Liver (tissue), 9 donors: Measurements from ENCODE around the gene EIF1AD. TPM values are rescaled to one million over a fixed set of nuclear protein-coding genes. Genes with fewer than 3 reads are reported as not detected.
"Not testable (repeated sequence)": the region's sequence is repeated elsewhere in the genome, so short reads cannot be mapped to it uniquely, and the experiment has no call there.

Source experiments
- DNase-seq: peaks from one replicate; pipeline ENCODE4 v3.0.0-alpha.2; 2017; ENCODE audit warnings: low spot score
- H3K27ac ChIP-seq, 2 donors: one replicate each; pipeline ENCODE4 v1.7.0; 2013; ENCODE audit warnings: inconsistent platforms in 2 of 2, low read length in 2 of 2, control low read depth in 1 of 2, low read depth in 1 of 2, mild to moderate bottlenecking in 1 of 2
- H3K27me3 ChIP-seq, 4 donors: one replicate each; pipeline versions ENCODE4 v1.6.1 to v1.7.0; 2013; ENCODE audit warnings: low read length in 3 of 4, inconsistent platforms in 1 of 4, mild to moderate bottlenecking in 1 of 4, moderate library complexity in 1 of 4; ENCODE audit not compliant: control insufficient read depth in 4 of 4, insufficient read depth in 4 of 4
- H3K36me3 ChIP-seq, 4 donors: one replicate each; pipeline versions ENCODE4 v1.6.1 to v1.7.0; 2013; ENCODE audit warnings: low read length in 3 of 4, mild to moderate bottlenecking in 3 of 4, low read depth in 1 of 4, moderate library complexity in 1 of 4; ENCODE audit not compliant: control insufficient read depth in 4 of 4, insufficient read depth in 3 of 4
- H3K4me1 ChIP-seq, 4 donors: one replicate each; pipeline versions ENCODE4 v1.6.1 to v1.7.0; 2013; ENCODE audit warnings: low read length in 3 of 4, mild to moderate bottlenecking in 3 of 4, moderate library complexity in 1 of 4; ENCODE audit not compliant: control insufficient read depth in 4 of 4, insufficient read depth in 4 of 4
- H3K4me3 ChIP-seq, 3 donors: one replicate each; pipeline versions ENCODE4 v1.6.1 to v1.7.0; 2013; ENCODE audit warnings: low read length in 3 of 3, control low read depth in 1 of 3, low read depth in 1 of 3, mild to moderate bottlenecking in 1 of 3
- H3K9ac ChIP-seq, 2 donors: one replicate each; pipeline ENCODE4 v1.7.0; 2013; ENCODE audit warnings: low read length in 2 of 2, mild to moderate bottlenecking in 2 of 2, moderate library complexity in 2 of 2, control low read depth in 1 of 2, low read depth in 1 of 2
- H3K9me3 ChIP-seq, 4 donors: one replicate each; pipeline versions ENCODE4 v1.6.1 to v1.7.0; 2013; ENCODE audit warnings: low read length in 3 of 4; ENCODE audit not compliant: control insufficient read depth in 4 of 4
- ATF3 ChIP-seq: IDR thresholded peaks from 2 replicates; pipeline ENCODE4 v1.6.1; 2016; ENCODE audit warnings: antibody characterized with exemption
- CTCF ChIP-seq: fragments of 150-350 bp; IDR thresholded peaks from 2 replicates; pipeline ENCODE4 v1.5.1; 2017; ENCODE audit warnings: improper control_type of control experiment, low read depth, low read length; ENCODE audit not compliant: missing input control
- EGR1 ChIP-seq, 2 donors: IDR thresholded peaks; 2 replicates each; pipeline ENCODE4 v1.6.1; 2016 to 2018; ENCODE audit warnings: antibody characterized with exemption in 2 of 2, low read depth in 2 of 2
- FOXA2 ChIP-seq: IDR thresholded peaks from 2 replicates; pipeline ENCODE4 v1.6.1; 2016; ENCODE audit warnings: antibody characterized with exemption
- GABPA ChIP-seq, 2 donors: IDR thresholded peaks in 1 of 2; conservative IDR thresholded peaks in 1 of 2; 2 replicates each; pipeline ENCODE4 v1.6.1; 2016; ENCODE audit warnings: antibody characterized with exemption in 2 of 2, mild to moderate bottlenecking in 1 of 2, moderate library complexity in 1 of 2
- HNF4G ChIP-seq: IDR thresholded peaks from 2 replicates; pipeline ENCODE4 v1.6.1; 2016; ENCODE audit warnings: antibody characterized with exemption
- MAX ChIP-seq: IDR thresholded peaks from 2 replicates; pipeline ENCODE4 v1.6.1; 2016; ENCODE audit warnings: antibody characterized with exemption
- NR2F2 ChIP-seq: IDR thresholded peaks from 2 replicates; pipeline ENCODE4 v1.6.1; 2016; ENCODE audit warnings: antibody characterized with exemption
- RAD21 ChIP-seq, 2 donors: IDR thresholded peaks; 2 replicates each; pipeline ENCODE4 v1.6.1; 2016; ENCODE audit warnings: antibody characterized with exemption in 2 of 2, mild to moderate bottlenecking in 2 of 2
- RXRA ChIP-seq, 2 donors: IDR thresholded peaks; 2 replicates each; pipeline ENCODE4 v1.6.1; 2017 to 2018; ENCODE audit warnings: antibody characterized with exemption in 2 of 2, mild to moderate bottlenecking in 1 of 2
- SP1 ChIP-seq: IDR thresholded peaks from 2 replicates; pipeline ENCODE4 v1.6.1; 2018; ENCODE audit warnings: antibody characterized with exemption, mild to moderate bottlenecking
- ZBTB33 ChIP-seq: IDR thresholded peaks from 2 replicates; pipeline ENCODE4 v1.6.1; 2016; ENCODE audit warnings: antibody characterized with exemption
- WGBS: extraction: QIAGEN DNeasy Blood & Tissue Kit; methylation state at CpG from one replicate; pipeline ENCODE4 v1.1.7; 2013; 5-methylcytosine and 5-hydroxymethylcytosine counted together
- polyA plus RNA-seq, 2 donors: library from polyadenylated mRNA; stranded (reverse) in 1 of 2; unstranded in 1 of 2; fragments of 200-250 nt in 1 of 2; fragments of >200 nt in 1 of 2; fragmentation: Nextera tagmentation in 1 of 2; extraction: Ambion mirVana in 1 of 2; gene quantifications; one replicate each; pipeline versions ENCODE4 v1.2.1 to v1.2.3, GENCODE V29; 2013 to 2015
- total RNA-seq, 2 donors: library from RNA; depleted of rRNA; stranded (reverse); fragments of >200 nt; gene quantifications; one replicate each; pipeline ENCODE4 v1.2.3, GENCODE V29; 2014
- donor health status: healthy.
- donor health status: healthy.
- donor health status: healthy.
- donor health status: healthy.
- donor health status: healthy.

Gene EIF1AD
- total and polyA plus RNA-seq, 4 donors, result 6.3 to 18.2 (median 14.2) TPM

- no peak for TF ChIP-seq FOXA2
- Histone ChIP-seq H3K27me3 (no peaks in the 10 kb centered on the region), H3K9ac (no peak within 1 kb of the TSS), H3K4me3 (no peak within 1 kb of the TSS), H3K4me1 (peaks cover 0 to 7% (median 2%) of the 10 kb centered on the region in 4 donors), H3K27ac (no peak within 1 kb of the TSS), H3K9me3 (no peaks in the 10 kb centered on the region), H3K36me3 (no peaks in the 10 kb centered on the region)
- WGBS, result 90% methylated on average over 18 of the region's 18 CpGs
- DNase-seq, result no peak
These were observed 24.1 kb upstream of the EIF1AD start, which contains the start of gene CATSPER1 for GRCh38 chr11:66026017-66026529. CATSPER1 (minus strand) TSS chr11:66026479; CDS start chr11:66026379, 100 bp downstream.

DNA sequence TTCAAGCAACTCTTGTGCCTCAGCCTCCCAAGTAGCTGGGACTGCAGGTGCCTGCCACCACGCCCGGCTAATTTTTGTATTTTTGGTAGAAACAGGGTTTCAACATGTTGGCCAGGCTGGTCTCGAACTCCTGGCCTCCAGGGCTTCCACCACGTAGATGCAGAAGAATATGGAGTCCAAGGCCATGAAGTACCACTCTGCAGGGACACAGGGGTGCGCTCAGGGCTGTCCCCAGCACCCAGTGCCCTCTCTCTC, 21.2 kb upstream of the EIF1AD start:
- not testable (repeated sequence) for H3K9ac ChIP-seq, H3K27me3 ChIP-seq, H3K27ac ChIP-seq, H3K9me3 ChIP-seq, H3K4me1 ChIP-seq, DNase-seq, H3K4me3 ChIP-seq, H3K36me3 ChIP-seq
- WGBS, result 79% methylated on average over 5 of the region's 5 CpGs

DNA sequence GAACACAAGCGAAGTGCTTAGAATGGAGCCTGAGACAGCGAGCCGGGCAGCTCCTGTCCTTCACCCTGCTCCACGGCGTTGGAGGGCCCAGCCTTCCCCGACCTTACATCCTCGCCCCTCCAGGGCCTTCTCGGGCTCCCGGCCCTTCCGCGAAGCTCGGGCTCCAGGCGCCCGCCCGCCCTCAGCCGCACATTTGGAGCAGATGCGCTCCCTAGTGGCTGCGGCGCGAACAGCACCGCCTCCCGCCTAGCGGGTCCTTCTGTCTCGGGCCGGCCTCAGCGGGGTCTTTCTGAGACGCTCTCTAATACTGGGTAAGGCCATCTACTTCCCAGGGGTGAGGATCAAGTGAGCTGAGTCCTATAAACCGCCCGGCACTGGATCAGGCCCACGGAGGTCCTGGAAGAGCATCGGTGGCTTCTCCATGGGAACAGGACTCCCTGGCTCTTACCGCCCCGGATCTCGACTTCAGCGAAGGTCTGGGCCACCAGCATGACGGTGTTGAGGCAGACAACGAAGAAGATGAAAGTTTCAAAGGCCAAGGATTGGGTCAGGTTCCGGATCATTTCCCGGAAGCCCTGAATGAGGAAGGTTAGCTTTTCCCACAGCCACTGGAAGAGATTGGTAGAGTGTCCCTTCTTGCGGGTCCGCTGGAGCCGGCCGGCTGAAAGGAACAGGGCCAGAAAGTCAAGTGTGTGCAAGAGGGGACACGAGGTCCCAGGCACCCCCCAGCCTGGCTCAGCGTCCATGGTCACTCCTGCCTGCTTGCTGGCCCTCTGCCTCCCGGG, 20.6 kb upstream of the EIF1AD start:
- no peaks in the 10 kb centered on the region for H3K27me3 ChIP-seq
- H3K4me1 ChIP-seq, result peaks cover 0 to 7% (median 2%) of the 10 kb centered on the region in 4 donors
- TF ChIP-seq MAX, result no peak
- peak; percentile 85 for TF ChIP-seq CTCF
- no peak for TF ChIP-seq ATF3
- TF ChIP-seq RAD21 (IDR thresholded peaks at IDR 0.05), result peak; percentile 72 to 79
- H3K9me3 ChIP-seq, result no peaks in the 10 kb centered on the region
- no peak overlapping the region for H3K9ac ChIP-seq
- no peak overlapping the region for H3K27ac ChIP-seq
- 15% methylated on average over 46 of the region's 46 CpGs for WGBS
- no peak overlapping the region for H3K4me3 ChIP-seq
- no peaks in the 10 kb centered on the region for H3K36me3 ChIP-seq
- DNase-seq, result peak; percentile 88

- no peak overlapping the region for H3K27ac ChIP-seq
- no peak for DNase-seq
- H3K4me3 ChIP-seq, result no peak overlapping the region
- 86% methylated on average over 25 of the region's 25 CpGs for WGBS
- TF ChIP-seq SP1 (no peak), NR2F2 (no peak), ATF3 (no peak), GABPA (IDR thresholded peaks at IDR 0.05 in 1 of 2, conservative IDR thresholded peaks at IDR 0.05 in 1 of 2) (no peak), RXRA (IDR thresholded peaks at IDR 0.05) (no peak), HNF4G (no peak), ZBTB33 (no peak), FOXA2 (no peak), CTCF (no peak), EGR1 (IDR thresholded peaks at IDR 0.05; ENCODE audit: low read depth in 2 of 2) (no peak), RAD21 (IDR thresholded peaks at IDR 0.05) (no peak)
- H3K9ac ChIP-seq, result no peak overlapping the region
- no peaks in the 10 kb centered on the region for H3K36me3 ChIP-seq
- no peaks in the 10 kb centered on the region for H3K9me3 ChIP-seq
- peaks cover 0 to 7% (median 3%) of the 10 kb centered on the region in 4 donors for H3K4me1 ChIP-seq
- no peaks in the 10 kb centered on the region for H3K27me3 ChIP-seq
These were observed 18.8 kb upstream of the EIF1AD start for GRCh38 chr11:66020618-66021357.
